GM18520 (cell line): ENCODE results near the gene ACADSB.

Experiments
- ATAC-seq: cut with Tn5 transposase; IDR thresholded peaks from one replicate; pipeline ENCODE4 v1.9.1; 2021; ENCODE audit not compliant: unreplicated experiment

The ACADSB gene

GRCh38 chr10:123038782-123039631, 30.2 kb downstream of the ACADSB start:
- no peak for ATAC-seq

GRCh38 chr10:123039632-123039930, 30.8 kb downstream of the ACADSB start:
- no peak for ATAC-seq

GRCh38 chr10:123042708-123043408, 34.1 kb downstream of the ACADSB start:
- ATAC-seq: no peak

GRCh38 chr10:123043409-123043925, 34.7 kb downstream of the ACADSB start:
- ATAC-seq: no peak

GRCh38 chr10:123044391-123044790, 35.6 kb downstream of the ACADSB start:
- no peak for ATAC-seq

GRCh38 chr10:123045961-123046731, 37.3 kb downstream of the ACADSB start:
- ATAC-seq: no peak

- no peak for ATAC-seq
These were observed 49.2 kb downstream of the ACADSB start for GRCh38 chr10:123057968-123058367.

GRCh38 chr10:123061865-123062264, 53.1 kb downstream of the ACADSB start:
- ATAC-seq: no peak

- no peak for ATAC-seq
These were observed 53.9 kb downstream of the ACADSB start for GRCh38 chr10:123062726-123063125.

GRCh38 chr10:123068087-123068853, 59.5 kb downstream of the ACADSB start:
- no peak for ATAC-seq

GRCh38 chr10:123069246-123069986, 60.6 kb downstream of the ACADSB start:
- no peak for ATAC-seq

GRCh38 chr10:123073187-123073586, 64.4 kb downstream of the ACADSB start:
- ATAC-seq: no peak

- ATAC-seq: no peak
These were observed 65.4 kb downstream of the ACADSB start for GRCh38 chr10:123074215-123074614.

- no peak for ATAC-seq
These were observed 73.1 kb downstream of the ACADSB start for GRCh38 chr10:123081896-123082295.

- ATAC-seq: no peak
These were observed 75.0 kb downstream of the ACADSB start for GRCh38 chr10:123083811-123084210.

- ATAC-seq: no peak
These were observed 77.5 kb downstream of the ACADSB start for GRCh38 chr10:123086281-123086680.

- ATAC-seq: no peak
These were observed 78.5 kb downstream of the ACADSB start for GRCh38 chr10:123087348-123087747.

- no peak for ATAC-seq
These were observed 79.0 kb downstream of the ACADSB start for GRCh38 chr10:123087786-123088185.

GRCh38 chr10:123092635-123093414, 84.0 kb downstream of the ACADSB start:
- ATAC-seq: no peak
